Endothelial cell (in vitro differentiated cells): ENCODE measurements around the gene PPP1R3F. TPM values are rescaled to one million over a fixed set of nuclear protein-coding genes. Genes with fewer than 3 reads are reported as not detected.
"Not testable (repeated sequence)": the region's sequence is repeated elsewhere in the genome, so short reads cannot be mapped to it uniquely, and the experiment has no call there.

Experiments used
- DNase-seq: peaks from one replicate; pipeline ENCODE4 v3.0.0; 2021; ENCODE audit warnings: low spot score
- H3K27ac Mint-ChIP-seq: one replicate; pipeline ENCODE4 v1.8.0; 2021; ENCODE audit warnings: mixed read lengths, inconsistent platforms; ENCODE audit not compliant: unreplicated experiment
- H3K27me3 Mint-ChIP-seq: one replicate; pipeline ENCODE4 v1.8.0; 2021; ENCODE audit warnings: mild to moderate bottlenecking, moderate library complexity, mixed read lengths, inconsistent platforms; ENCODE audit not compliant: unreplicated experiment
- H3K36me3 Mint-ChIP-seq: one replicate; pipeline ENCODE4 v1.8.0; 2021; ENCODE audit warnings: mild to moderate bottlenecking, low read depth, mixed read lengths, inconsistent platforms; ENCODE audit not compliant: unreplicated experiment
- H3K4me1 Mint-ChIP-seq: one replicate; pipeline ENCODE4 v1.8.0; 2021; ENCODE audit warnings: mild to moderate bottlenecking, mixed read lengths, inconsistent platforms; ENCODE audit not compliant: unreplicated experiment
- H3K4me3 Mint-ChIP-seq: one replicate; pipeline ENCODE4 v1.8.0; 2021; ENCODE audit warnings: mild to moderate bottlenecking, mixed read lengths, inconsistent platforms; ENCODE audit not compliant: unreplicated experiment
- H3K9me3 Mint-ChIP-seq: one replicate; pipeline ENCODE4 v1.8.0; 2021; ENCODE audit warnings: mixed read lengths, inconsistent platforms; ENCODE audit not compliant: unreplicated experiment
- total RNA-seq: library from RNA; stranded (reverse); fragmentation: NEBNext Ultra II Directional; extraction: Animal tissue kit (Norgen Biotek cat#: 25700); gene quantifications from one replicate; pipeline ENCODE4 v1.2.1, GENCODE V29; 2021; ENCODE audit not compliant: unreplicated experiment

Gene PPP1R3F
- total RNA-seq, 1 donor from 2014 or later: 6.0 TPM

DNA sequence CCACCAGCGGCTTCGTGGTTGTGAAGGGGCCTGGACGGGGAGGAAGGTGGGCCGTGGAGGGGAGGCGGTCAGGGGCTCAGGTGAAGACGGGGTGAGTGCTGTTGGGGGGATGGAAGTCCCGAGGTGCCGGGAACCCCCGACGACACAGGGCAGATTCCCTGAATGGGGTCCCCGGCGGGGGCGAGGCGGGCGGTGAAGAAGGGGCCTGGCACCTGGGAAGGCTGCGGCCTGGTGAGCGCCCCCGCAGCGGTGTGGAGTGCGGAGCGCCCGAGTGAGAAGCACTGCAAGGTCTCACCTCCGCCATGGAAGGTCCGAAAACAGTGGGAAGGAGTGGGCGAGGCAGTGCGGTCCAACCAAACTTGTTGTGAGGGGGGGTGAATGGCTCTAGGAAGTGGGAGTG is 62.2 kb downstream of the PPP1R3F start:
- H3K9me3 Mint-ChIP-seq, H3K27me3 Mint-ChIP-seq, H3K27ac Mint-ChIP-seq, H3K4me1 Mint-ChIP-seq, H3K4me3 Mint-ChIP-seq, H3K36me3 Mint-ChIP-seq, DNase-seq: not testable (repeated sequence)

Other genes with a start within 250 kb of the PPP1R3F start
- 31.0 TPM for gene TFE3, start 226.4 kb upstream of the PPP1R3F start, total RNA-seq
- gene CCDC120, start 210.8 kb upstream of the PPP1R3F start, total RNA-seq: 22.5 TPM
- gene PRAF2, start 195.8 kb upstream of the PPP1R3F start, total RNA-seq: 22.3 TPM
- 46.4 TPM for gene WDR45, start 189.9 kb upstream of the PPP1R3F start, total RNA-seq
- 28.8 TPM for gene GPKOW, start 146.1 kb upstream of the PPP1R3F start, total RNA-seq
- gene MAGIX, start 107.0 kb upstream of the PPP1R3F start, total RNA-seq: 1.2 TPM
- 1.9 TPM for gene PLP2, start 97.9 kb upstream of the PPP1R3F start, total RNA-seq
- gene PRICKLE3, start 83.4 kb upstream of the PPP1R3F start, total RNA-seq: 11.3 TPM
- 1.8 TPM for gene SYP, start 69.6 kb upstream of the PPP1R3F start, total RNA-seq
- gene CACNA1F, start 36.5 kb upstream of the PPP1R3F start, total RNA-seq: 0.59 TPM
- 24.2 TPM for gene CCDC22, start 34.3 kb upstream of the PPP1R3F start, total RNA-seq
- gene FOXP3, start 5.1 kb upstream of the PPP1R3F start, total RNA-seq: 0.26 TPM
- gene GAGE10, start 33.9 kb downstream of the PPP1R3F start, total RNA-seq: not detected
- not detected for gene GAGE12J, start 52.2 kb downstream of the PPP1R3F start, total RNA-seq
- gene GAGE13, start 61.8 kb downstream of the PPP1R3F start, total RNA-seq: not detected